Testis (tissue), 3 donors: Measurements from ENCODE around the gene VOPP1. TPM values are rescaled to one million over a fixed set of nuclear protein-coding genes. Genes with fewer than 3 reads are reported as not detected.

Experiments used
- DNase-seq: peaks from one replicate; pipeline ENCODE4 v3.0.0-alpha.2; 2019
- H3K27ac ChIP-seq, 2 donors: fragments of 200-600 bp; sonication (generic); one replicate each; pipeline ENCODE4 v1.5.1; 2019
- H3K27me3 ChIP-seq: fragments of 200-600 bp; sonication (generic); one replicate; pipeline ENCODE4 v1.5.1; 2019
- H3K36me3 ChIP-seq: fragments of 200-600 bp; sonication (generic); one replicate; pipeline ENCODE4 v1.5.1; 2017; ENCODE audit warnings: low read depth; ENCODE audit errors: missing control alignments
- H3K4me1 ChIP-seq: fragments of 200-600 bp; sonication (generic); one replicate; pipeline ENCODE4 v1.5.1; 2019
- H3K4me3 ChIP-seq, 2 donors: fragments of 200-600 bp; sonication (generic); one replicate each; pipeline ENCODE4 v1.5.1; 2017 to 2019
- H3K9me3 ChIP-seq: fragments of 200-600 bp; sonication (generic); one replicate; pipeline ENCODE4 v1.5.1; 2017
- POLR2A ChIP-seq: fragments of 450-650 bp; IDR thresholded peaks from one replicate; pipeline ENCODE4 v1.6.1; 2017; ENCODE audit warnings: antibody characterized with exemption, mild to moderate bottlenecking, moderate library complexity
- WGBS, 2 donors: methylation state at CpG; one replicate each; pipeline ENCODE4 v1.1.5; 2018; 5-methylcytosine and 5-hydroxymethylcytosine counted together
- intact Hi-C: fragments of 100-400 bp; cut with DNase I; formaldehyde crosslinking; loops from one replicate; pipeline ENCODE4 v1.15.1; 2023; ENCODE audit warnings: low total_unique reads
- polyA plus RNA-seq: library from polyadenylated mRNA; stranded (reverse); fragments of 350-450 nt; fragmentation: Illumina TruSeq; extraction: RNeasy Lipid Tissue Mini Kit (QIAGEN cat#74804); gene quantifications from one replicate; pipeline ENCODE4 v1.2.3, GENCODE V29; 2014; ENCODE audit warnings: low read depth, low replicate concordance; ENCODE audit not compliant: insufficient read depth
- total RNA-seq, 2 donors: library from RNA; depleted of rRNA; stranded (reverse); fragments of >200 nt; gene quantifications; one replicate each; pipeline ENCODE4 v1.2.3, GENCODE V29; 2016
- TF ChIP-seq, protein P1 (sequence below), 3 experiments: fragments of 450-650 bp in 2 of 3; fragments of 200-600 bp in 1 of 3; sonication (generic) in 1 of 3; IDR thresholded peaks; one replicate each; pipeline ENCODE4 v1.5.1; 2016 to 2019; ENCODE audit warnings: antibody characterized with exemption in 3 of 3, mild to moderate bottlenecking in 2 of 3, moderate library complexity in 1 of 3

The VOPP1 gene
- total and polyA plus RNA-seq, 3 donors from 2014 or later = 25.0 to 29.3 (median 26.6) TPM

DNA sequence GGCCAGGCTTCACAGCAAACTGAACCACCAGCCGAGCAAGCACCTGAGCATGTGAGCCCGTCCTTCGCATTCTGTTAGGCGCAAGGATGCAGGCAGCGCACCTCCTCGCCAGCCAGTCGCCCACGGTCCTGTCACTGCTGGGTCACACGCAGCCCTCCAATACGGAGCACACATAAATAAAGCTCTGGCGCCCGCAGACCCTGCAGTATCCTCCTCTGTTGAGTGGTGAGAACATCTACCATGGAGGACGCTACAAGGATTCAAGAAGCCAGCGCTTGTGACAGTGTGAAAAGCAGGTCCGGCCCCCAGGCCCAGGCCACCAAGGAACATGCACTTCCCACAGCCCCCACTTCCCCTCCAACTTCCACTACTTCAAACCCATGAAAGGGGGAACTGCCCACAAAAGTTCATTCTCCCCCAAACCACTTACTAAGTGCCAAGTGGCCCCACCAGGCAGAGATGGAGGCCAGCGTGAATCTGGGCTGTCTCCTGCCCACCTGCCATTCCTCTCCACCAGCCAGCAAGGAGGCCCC, 34.8 kb downstream of the VOPP1 start:
- no peaks in the 10 kb centered on the region for H3K9me3 ChIP-seq
- H3K4me3 ChIP-seq = no peak overlapping the region
- intact Hi-C loops = no loop called here
- H3K27me3 ChIP-seq = no peaks in the 10 kb centered on the region
- no peak overlapping the region for H3K27ac ChIP-seq
- DNase-seq = no peak
- H3K4me1 ChIP-seq = peaks cover 4% of the 10 kb centered on the region
- no peaks in the 10 kb centered on the region for H3K36me3 ChIP-seq
- WGBS, 2 donors = 92 to 97% methylated on average over 11 to 16 of the region's 16 CpGs
- TF ChIP-seq POLR2A = no peak
- TF ChIP-seq, protein P1, sequence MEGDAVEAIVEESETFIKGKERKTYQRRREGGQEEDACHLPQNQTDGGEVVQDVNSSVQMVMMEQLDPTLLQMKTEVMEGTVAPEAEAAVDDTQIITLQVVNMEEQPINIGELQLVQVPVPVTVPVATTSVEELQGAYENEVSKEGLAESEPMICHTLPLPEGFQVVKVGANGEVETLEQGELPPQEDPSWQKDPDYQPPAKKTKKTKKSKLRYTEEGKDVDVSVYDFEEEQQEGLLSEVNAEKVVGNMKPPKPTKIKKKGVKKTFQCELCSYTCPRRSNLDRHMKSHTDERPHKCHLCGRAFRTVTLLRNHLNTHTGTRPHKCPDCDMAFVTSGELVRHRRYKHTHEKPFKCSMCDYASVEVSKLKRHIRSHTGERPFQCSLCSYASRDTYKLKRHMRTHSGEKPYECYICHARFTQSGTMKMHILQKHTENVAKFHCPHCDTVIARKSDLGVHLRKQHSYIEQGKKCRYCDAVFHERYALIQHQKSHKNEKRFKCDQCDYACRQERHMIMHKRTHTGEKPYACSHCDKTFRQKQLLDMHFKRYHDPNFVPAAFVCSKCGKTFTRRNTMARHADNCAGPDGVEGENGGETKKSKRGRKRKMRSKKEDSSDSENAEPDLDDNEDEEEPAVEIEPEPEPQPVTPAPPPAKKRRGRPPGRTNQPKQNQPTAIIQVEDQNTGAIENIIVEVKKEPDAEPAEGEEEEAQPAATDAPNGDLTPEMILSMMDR (IDR thresholded peaks at IDR 0.05) = no peak

DNA sequence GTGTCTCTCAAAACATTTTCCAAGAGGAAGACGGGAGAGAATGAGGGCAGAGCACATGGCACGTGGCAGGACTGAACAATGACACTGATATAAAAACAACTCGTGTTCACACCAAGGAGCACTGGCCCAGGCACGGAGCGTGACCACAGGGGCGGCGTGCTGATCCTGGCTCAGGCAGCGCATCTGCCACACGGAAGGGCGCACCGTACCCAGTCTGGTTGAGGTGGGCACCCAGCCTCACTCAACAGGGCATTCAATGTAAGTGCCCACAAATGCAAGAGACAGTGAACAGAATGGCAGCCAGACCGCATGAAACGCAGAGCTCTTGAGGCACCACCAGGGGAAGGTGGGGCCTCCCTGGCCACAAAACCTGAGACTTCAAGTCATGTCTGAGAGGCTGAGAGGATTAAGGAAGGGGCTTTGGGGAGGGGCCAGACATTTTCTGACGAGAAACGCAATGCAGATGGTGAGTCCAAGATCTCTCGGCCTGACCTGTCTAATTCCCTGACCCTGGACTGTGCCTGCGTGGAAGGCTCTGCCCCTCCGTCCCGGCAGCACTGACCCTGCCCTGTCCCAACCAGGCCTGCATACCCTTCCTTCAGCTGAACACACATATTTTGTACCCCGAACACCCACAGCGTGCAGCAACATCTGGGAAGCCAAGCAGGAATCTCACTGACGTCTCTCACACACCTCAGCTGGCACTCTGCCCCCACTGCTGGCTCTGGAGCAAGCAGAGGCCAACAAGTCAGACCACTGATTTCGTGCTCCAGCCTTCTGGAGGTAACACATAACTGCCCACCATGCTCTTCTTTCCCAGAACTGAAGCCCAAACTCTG, 35.5 kb downstream of the VOPP1 start:
- WGBS, 2 donors = 93 to 94% methylated on average over 19 to 23 of the region's 23 CpGs
- no peaks in the 10 kb centered on the region for H3K36me3 ChIP-seq
- H3K4me3 ChIP-seq = no peak overlapping the region
- H3K27ac ChIP-seq = no peak overlapping the region
- DNase-seq = no peak
- TF ChIP-seq, protein P1 (IDR thresholded peaks at IDR 0.05) = no peak
- TF ChIP-seq POLR2A = no peak
- intact Hi-C loops = no loop called here
- peaks cover 5% of the 10 kb centered on the region for H3K4me1 ChIP-seq
- no peaks in the 10 kb centered on the region for H3K27me3 ChIP-seq
- H3K9me3 ChIP-seq = no peaks in the 10 kb centered on the region

DNA sequence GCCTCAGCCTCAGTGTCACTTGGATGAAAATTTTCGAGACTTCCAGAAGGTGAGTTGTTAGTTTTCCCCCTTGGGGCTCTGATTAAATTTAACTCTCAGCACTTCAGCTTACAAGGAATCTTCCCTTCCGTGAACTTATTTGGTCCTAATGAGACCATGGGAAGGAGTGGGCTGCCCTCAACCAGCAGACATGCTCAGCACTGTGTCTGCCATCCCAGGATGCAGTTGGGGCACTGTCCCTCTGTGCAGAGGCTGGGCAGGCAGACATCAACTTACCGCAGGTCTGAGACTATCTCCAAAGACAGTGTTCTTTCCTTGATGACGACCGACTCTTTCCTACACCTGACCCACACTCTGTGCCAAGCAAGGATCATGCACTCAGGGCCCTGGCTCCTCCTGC, 36.7 kb downstream of the VOPP1 start:
- H3K27me3 ChIP-seq = no peaks in the 10 kb centered on the region
- H3K27ac ChIP-seq = no peak overlapping the region
- peaks cover 5% of the 10 kb centered on the region for H3K4me1 ChIP-seq
- H3K36me3 ChIP-seq = no peaks in the 10 kb centered on the region
- no peaks in the 10 kb centered on the region for H3K9me3 ChIP-seq
- no peak for TF ChIP-seq POLR2A
- TF ChIP-seq, protein P1 (IDR thresholded peaks at IDR 0.05) = no peak
- DNase-seq = no peak
- intact Hi-C loops = no loop called here
- 91 to 95% methylated on average over 5 of the region's 5 CpGs for WGBS, 2 donors
- no peak overlapping the region for H3K4me3 ChIP-seq

DNA sequence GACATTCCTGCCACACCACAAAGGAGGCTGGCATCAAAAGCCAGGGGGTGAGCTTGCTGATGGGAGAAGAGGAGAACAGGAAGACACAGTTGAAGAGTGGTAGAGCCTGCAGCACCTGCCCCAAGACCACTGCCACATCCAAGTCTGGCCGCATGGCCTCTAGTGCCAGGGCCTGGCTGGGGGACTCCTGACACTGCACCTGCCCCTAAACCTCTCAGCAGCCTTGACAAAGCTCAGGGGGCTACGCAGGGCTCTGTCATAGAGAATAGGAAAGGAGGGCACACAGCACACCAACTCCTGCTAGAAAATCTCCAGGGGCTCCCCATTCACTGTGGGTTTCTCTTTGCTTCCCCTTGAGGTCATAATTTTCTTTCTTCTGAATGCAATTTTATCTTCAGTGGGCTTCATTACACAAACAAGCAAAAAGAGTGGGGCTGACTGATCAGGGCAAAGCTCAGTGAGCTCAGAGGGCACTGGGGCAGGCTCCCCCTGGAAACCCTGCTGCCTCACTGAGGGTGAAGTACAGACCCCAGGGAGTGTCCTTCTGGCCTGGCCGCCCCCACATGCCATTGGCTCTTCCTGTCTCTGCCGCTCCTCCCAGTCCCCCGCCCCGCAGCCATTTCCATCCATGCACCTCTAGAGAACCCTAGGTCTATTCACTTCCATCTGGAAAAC, 37.2 kb downstream of the VOPP1 start:
- no peak for DNase-seq
- H3K27me3 ChIP-seq = no peaks in the 10 kb centered on the region
- no peaks in the 10 kb centered on the region for H3K36me3 ChIP-seq
- no peaks in the 10 kb centered on the region for H3K9me3 ChIP-seq
- H3K4me1 ChIP-seq = peaks cover 5% of the 10 kb centered on the region
- intact Hi-C loops = no loop called here
- no peak overlapping the region for H3K27ac ChIP-seq
- TF ChIP-seq, protein P1 (IDR thresholded peaks at IDR 0.05) = no peak
- TF ChIP-seq POLR2A = no peak
- WGBS, 2 donors = 85 to 91% methylated on average over 5 to 6 of the region's 6 CpGs
- H3K4me3 ChIP-seq = no peak overlapping the region
